Natural killer cell treated with Interleukin-12 subunit alpha and Interleukin-12 subunit beta and Interleukin-15 and Interleukin-18, amount 100 ng/mL, for 72 hours (primary cell): Measurements from ENCODE around the gene FAM3A. TPM values are rescaled to one million over a fixed set of nuclear protein-coding genes. Genes with fewer than 3 reads are reported as not detected.

Experiments
- ATAC-seq, 2 donors: fragments of 150-1000 bp; cut with Tn5 transposase in 1 of 2; sonication (Bioruptor Pico), chemical (Tn5 transposase) in 1 of 2; 2 replicates each; pipeline ENCODE4 v1.10.0; 2021
- DNase-seq: peaks from one replicate; pipeline ENCODE4 v3.0.0; 2022; ENCODE audit warnings: low spot score
- H3K27ac Mint-ChIP-seq, 2 donors: 1 replicate in 1 of 2; 2 replicates in 1 of 2; pipeline ENCODE4 v1.8.0; 2022; ENCODE audit warnings: mixed read lengths in 2 of 2, mild to moderate bottlenecking in 1 of 2, moderate library complexity in 1 of 2
- H3K27me3 Mint-ChIP-seq, 2 donors: 1 replicate in 1 of 2; 2 replicates in 1 of 2; pipeline ENCODE4 v1.8.0; 2022; ENCODE audit warnings: mixed read lengths in 2 of 2
- H3K36me3 Mint-ChIP-seq: one replicate; pipeline ENCODE4 v1.8.0; 2022; ENCODE audit warnings: mixed read lengths
- H3K4me1 Mint-ChIP-seq, 2 donors: 1 replicate in 1 of 2; 2 replicates in 1 of 2; pipeline ENCODE4 v1.8.0; 2022; ENCODE audit warnings: low read depth in 2 of 2, mixed read lengths in 2 of 2, mild to moderate bottlenecking in 1 of 2
- H3K4me3 Mint-ChIP-seq: one replicate; pipeline ENCODE4 v1.8.0; 2022; ENCODE audit warnings: mixed read lengths
- H3K9me3 Mint-ChIP-seq: 2 replicates; pipeline ENCODE4 v1.8.0; 2022; ENCODE audit warnings: mixed read lengths
- total RNA-seq, 2 donors: library from RNA; stranded (reverse); gene quantifications; one replicate each; pipeline ENCODE4 v1.2.3, GENCODE V29; 2022

Gene FAM3A
- total RNA-seq, 2 donors from 2014 or later = 28.5 to 41.1 TPM

GRCh38 chrX:154487518-154488290 is 28.3 kb downstream of the FAM3A start:
- Mint-ChIP-seq H3K27me3 (peaks cover 0 to 3% of the 10 kb centered on the region in 2 donors), H3K4me1 (peaks cover 10 to 14% of the 10 kb centered on the region in 2 donors), H3K27ac (peak overlapping the region in 1 of 2 donors; percentile 40), H3K4me3 (peak overlapping the region; percentile 63), H3K36me3 (no peaks in the 10 kb centered on the region), H3K9me3 (no peaks in the 10 kb centered on the region)
- ATAC-seq = no peak
- no peak for DNase-seq

- Mint-ChIP-seq H3K4me3 (peak within 1 kb of the TSS; percentile 72), H3K27ac (peak within 1 kb of the TSS in 1 of 2 donors; percentile 37), H3K36me3 (no peaks in the 10 kb centered on the region), H3K9me3 (no peaks in the 10 kb centered on the region), H3K27me3 (peaks cover 0 to 5% of the 10 kb centered on the region in 2 donors), H3K4me1 (peaks cover 10 to 14% of the 10 kb centered on the region in 2 donors)
- ATAC-seq (peak; percentile 60 to 64), DNase-seq (peak; percentile 75)
Observed at GRCh38 chrX:154486396-154487207, 29.4 kb downstream of the FAM3A start, which contains the start of gene UBL4A. Gene UBL4A (minus strand): TSS chrX:154486615. CDS start chrX:154486584, 31 bp downstream.

GRCh38 chrX:154486052-154486395 is 30.0 kb downstream of the FAM3A start:
- Mint-ChIP-seq H3K36me3 (no peaks in the 10 kb centered on the region), H3K4me3 (no peak overlapping the region), H3K27me3 (peaks cover 0 to 3% of the 10 kb centered on the region in 2 donors), H3K4me1 (peaks cover 7 to 10% of the 10 kb centered on the region in 2 donors), H3K9me3 (no peaks in the 10 kb centered on the region), H3K27ac (no peak overlapping the region)
- no peak for DNase-seq
- ATAC-seq = peak in 1 of 2 donors; percentile 25

GRCh38 chrX:154485150-154486051 is 30.6 kb downstream of the FAM3A start:
- peaks cover 7 to 10% of the 10 kb centered on the region in 2 donors for H3K4me1 Mint-ChIP-seq
- no peak for ATAC-seq
- DNase-seq = no peak
- H3K36me3 Mint-ChIP-seq = no peaks in the 10 kb centered on the region
- peak overlapping the region; percentile 30 for H3K4me3 Mint-ChIP-seq
- no peaks in the 10 kb centered on the region for H3K9me3 Mint-ChIP-seq
- no peak overlapping the region for H3K27ac Mint-ChIP-seq
- H3K27me3 Mint-ChIP-seq = peaks cover 0 to 3% of the 10 kb centered on the region in 2 donors

- DNase-seq (no peak), ATAC-seq (no peak)
- Mint-ChIP-seq H3K9me3 (no peaks in the 10 kb centered on the region), H3K4me3 (peak overlapping the region; percentile 34), H3K4me1 (peaks cover 2 to 8% of the 10 kb centered on the region in 2 donors), H3K27me3 (peaks cover 0 to 3% of the 10 kb centered on the region in 2 donors), H3K27ac (peak overlapping the region in 1 of 2 donors; percentile 33), H3K36me3 (no peaks in the 10 kb centered on the region)
Observed at GRCh38 chrX:154484255-154485149, 31.5 kb downstream of the FAM3A start.

- H3K4me3 Mint-ChIP-seq = no peak overlapping the region
- no peaks in the 10 kb centered on the region for H3K9me3 Mint-ChIP-seq
- H3K27ac Mint-ChIP-seq = no peak overlapping the region
- peaks cover 4 to 12% of the 10 kb centered on the region in 2 donors for H3K4me1 Mint-ChIP-seq
- H3K36me3 Mint-ChIP-seq = no peaks in the 10 kb centered on the region
- H3K27me3 Mint-ChIP-seq = peaks cover 0 to 3% of the 10 kb centered on the region in 2 donors
- ATAC-seq = no peak
- no peak for DNase-seq
Observed at GRCh38 chrX:154483325-154483724, 32.7 kb downstream of the FAM3A start.

GRCh38 chrX:154482786-154483185 is 33.2 kb downstream of the FAM3A start:
- H3K27me3 Mint-ChIP-seq = peaks cover 0 to 3% of the 10 kb centered on the region in 2 donors
- no peak overlapping the region for H3K27ac Mint-ChIP-seq
- peaks cover 4 to 7% of the 10 kb centered on the region in 2 donors for H3K4me1 Mint-ChIP-seq
- ATAC-seq = no peak
- no peak for DNase-seq
- H3K4me3 Mint-ChIP-seq = no peak overlapping the region
- no peaks in the 10 kb centered on the region for H3K36me3 Mint-ChIP-seq
- H3K9me3 Mint-ChIP-seq = no peaks in the 10 kb centered on the region

GRCh38 chrX:154481911-154482601 is 34.0 kb downstream of the FAM3A start:
- Mint-ChIP-seq H3K4me1 (peaks cover 4 to 6% of the 10 kb centered on the region in 2 donors), H3K27ac (no peak overlapping the region), H3K27me3 (peaks cover 0 to 3% of the 10 kb centered on the region in 2 donors), H3K36me3 (no peaks in the 10 kb centered on the region), H3K4me3 (no peak overlapping the region), H3K9me3 (no peaks in the 10 kb centered on the region)
- ATAC-seq (no peak), DNase-seq (no peak)

- no peaks in the 10 kb centered on the region for H3K9me3 Mint-ChIP-seq
- peaks cover 4 to 6% of the 10 kb centered on the region in 2 donors for H3K4me1 Mint-ChIP-seq
- no peaks in the 10 kb centered on the region for H3K36me3 Mint-ChIP-seq
- H3K4me3 Mint-ChIP-seq = no peak overlapping the region
- no peak for DNase-seq
- H3K27ac Mint-ChIP-seq = no peak overlapping the region
- peaks cover 0 to 3% of the 10 kb centered on the region in 2 donors for H3K27me3 Mint-ChIP-seq
- ATAC-seq = no peak
Observed at GRCh38 chrX:154481195-154481594, 34.8 kb downstream of the FAM3A start.

- H3K36me3 Mint-ChIP-seq = no peaks in the 10 kb centered on the region
- ATAC-seq (peak; percentile 93 to 94), DNase-seq (peak; percentile 93)
- no peaks in the 10 kb centered on the region for H3K9me3 Mint-ChIP-seq
- H3K4me1 Mint-ChIP-seq = peaks cover 4 to 6% of the 10 kb centered on the region in 2 donors
- peak within 1 kb of the TSS; percentile 87 to 94 for H3K27ac Mint-ChIP-seq
- H3K27me3 Mint-ChIP-seq = peaks cover 0 to 3% of the 10 kb centered on the region in 2 donors
- peak within 1 kb of the TSS; percentile 80 for H3K4me3 Mint-ChIP-seq
Observed at GRCh38 chrX:154478728-154479622, 37.1 kb downstream of the FAM3A start, which contains the start of gene LAGE3. Gene LAGE3 (minus strand): TSS chrX:154479281. CDS start chrX:154478915, 366 bp downstream.

GRCh38 chrX:154477891-154478477 is 38.0 kb downstream of the FAM3A start:
- H3K27me3 Mint-ChIP-seq = peaks cover 0 to 3% of the 10 kb centered on the region in 2 donors
- H3K36me3 Mint-ChIP-seq = no peaks in the 10 kb centered on the region
- peak overlapping the region; percentile 80 for H3K4me3 Mint-ChIP-seq
- peaks cover 6 to 7% of the 10 kb centered on the region in 2 donors for H3K4me1 Mint-ChIP-seq
- ATAC-seq (no peak), DNase-seq (no peak)
- peak overlapping the region in 1 of 2 donors; percentile 87 for H3K27ac Mint-ChIP-seq
- no peaks in the 10 kb centered on the region for H3K9me3 Mint-ChIP-seq
